Gastroesophageal sphincter (tissue), 4 donors: ENCODE results near the gene PKP3. TPM values are rescaled to one million over a fixed set of nuclear protein-coding genes. Genes with fewer than 3 reads are reported as not detected.
"Not testable (repeated sequence)": the region's sequence is repeated elsewhere in the genome, so short reads cannot be mapped to it uniquely, and the experiment has no call there.

Experiments
- ATAC-seq: fragments of 150-250 bp; one replicate; pipeline ENCODE4 v1.9.1; 2016; ENCODE audit warnings: mild to moderate bottlenecking, moderate library complexity
- H3K27ac ChIP-seq, 4 donors: fragments of 200-600 bp; sonication (generic) in 3 of 4; 1 replicate in 3 of 4; 2 replicates in 1 of 4; pipeline ENCODE4 v1.5.1; 2016 to 2019
- H3K27me3 ChIP-seq: fragments of 200-600 bp; sonication (generic); one replicate; pipeline ENCODE4 v1.5.1; 2019
- H3K36me3 ChIP-seq, 2 donors: fragments of 200-600 bp; sonication (generic); one replicate each; pipeline ENCODE4 v1.5.1; 2019; ENCODE audit warnings: control low read depth in 1 of 2
- H3K4me1 ChIP-seq, 3 donors: fragments of 200-600 bp; sonication (generic); 1 replicate in 2 of 3; 2 replicates in 1 of 3; pipeline ENCODE4 v1.5.1; 2016 to 2019; ENCODE audit warnings: control low read depth in 2 of 3
- H3K4me3 ChIP-seq, 2 donors: fragments of 200-600 bp; sonication (generic); one replicate each; pipeline ENCODE4 v1.5.1; 2019; ENCODE audit warnings: mild to moderate bottlenecking in 1 of 2, moderate library complexity in 1 of 2
- H3K9me3 ChIP-seq, 3 donors: fragments of 200-600 bp; sonication (generic); one replicate each; pipeline ENCODE4 v1.5.1; 2017 to 2019; ENCODE audit warnings: control low read depth in 2 of 3
- EP300 ChIP-seq: sonication (generic); formaldehyde crosslinking; IDR thresholded peaks from one replicate; pipeline ENCODE4 v1.6.1; 2017; ENCODE audit warnings: antibody characterized with exemption, mild to moderate bottlenecking
- POLR2A ChIP-seq, 2 donors: fragments of 450-650 bp; IDR thresholded peaks; one replicate each; pipeline ENCODE4 v1.6.1; 2017; ENCODE audit warnings: antibody characterized with exemption in 2 of 2, mild to moderate bottlenecking in 2 of 2, moderate library complexity in 1 of 2
- POLR2AphosphoS5 ChIP-seq: sonication (generic); formaldehyde crosslinking; IDR thresholded peaks from one replicate; pipeline ENCODE4 v1.6.1; 2017; ENCODE audit warnings: antibody characterized with exemption
- WGBS, 2 donors: methylation state at CpG; one replicate each; pipeline ENCODE4 v1.1.5; 2018; ENCODE audit warnings: low coverage in 1 of 2; 5-methylcytosine and 5-hydroxymethylcytosine counted together
- total RNA-seq, 4 donors: library from RNA; depleted of rRNA; stranded (reverse); fragments of >200 nt; gene quantifications; one replicate each; pipeline ENCODE4 v1.1.0, GENCODE V29; 2016
- TF ChIP-seq, protein P1 (sequence below), 4 experiments: fragments of 200-600 bp in 2 of 4; fragments of 450-650 bp in 2 of 4; sonication (generic) in 1 of 4; IDR thresholded peaks; one replicate each; pipeline ENCODE4 v1.5.1; 2017 to 2019; ENCODE audit warnings: antibody characterized with exemption in 4 of 4, mild to moderate bottlenecking in 2 of 4, moderate library complexity in 2 of 4

The PKP3 gene
- total RNA-seq, 4 donors from 2014 or later = 0.67 to 14.3 (median 2.3) TPM

DNA sequence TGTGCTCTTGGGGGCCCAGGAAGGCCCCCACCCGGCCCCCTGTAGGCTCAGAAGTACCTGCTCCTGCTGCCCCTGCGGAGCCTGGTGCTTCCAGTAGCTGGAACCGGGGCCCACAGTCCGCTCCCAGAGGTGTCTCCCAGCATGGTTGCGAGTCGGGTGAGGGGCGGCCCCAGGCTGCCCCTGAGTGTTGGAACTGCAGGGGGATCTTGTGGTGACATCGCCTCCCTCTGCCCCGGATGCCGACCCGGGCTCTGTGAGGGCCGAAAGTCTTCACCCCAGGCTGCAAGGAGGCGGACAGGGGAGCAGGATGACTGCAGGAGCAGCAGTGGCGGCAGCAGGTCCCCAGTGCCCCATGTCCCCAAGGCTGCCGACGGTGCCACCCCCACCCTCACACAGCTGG, 9.5 kb upstream of the PKP3 start:
- WGBS, 2 donors = no CpG with 5 or more reads among the region's 16 CpGs
- H3K4me1 ChIP-seq = no peaks in the 10 kb centered on the region
- TF ChIP-seq EP300 = no peak
- no peak for TF ChIP-seq POLR2A (IDR thresholded peaks at IDR 0.05)
- TF ChIP-seq POLR2AphosphoS5 = no peak
- TF ChIP-seq, protein P1, sequence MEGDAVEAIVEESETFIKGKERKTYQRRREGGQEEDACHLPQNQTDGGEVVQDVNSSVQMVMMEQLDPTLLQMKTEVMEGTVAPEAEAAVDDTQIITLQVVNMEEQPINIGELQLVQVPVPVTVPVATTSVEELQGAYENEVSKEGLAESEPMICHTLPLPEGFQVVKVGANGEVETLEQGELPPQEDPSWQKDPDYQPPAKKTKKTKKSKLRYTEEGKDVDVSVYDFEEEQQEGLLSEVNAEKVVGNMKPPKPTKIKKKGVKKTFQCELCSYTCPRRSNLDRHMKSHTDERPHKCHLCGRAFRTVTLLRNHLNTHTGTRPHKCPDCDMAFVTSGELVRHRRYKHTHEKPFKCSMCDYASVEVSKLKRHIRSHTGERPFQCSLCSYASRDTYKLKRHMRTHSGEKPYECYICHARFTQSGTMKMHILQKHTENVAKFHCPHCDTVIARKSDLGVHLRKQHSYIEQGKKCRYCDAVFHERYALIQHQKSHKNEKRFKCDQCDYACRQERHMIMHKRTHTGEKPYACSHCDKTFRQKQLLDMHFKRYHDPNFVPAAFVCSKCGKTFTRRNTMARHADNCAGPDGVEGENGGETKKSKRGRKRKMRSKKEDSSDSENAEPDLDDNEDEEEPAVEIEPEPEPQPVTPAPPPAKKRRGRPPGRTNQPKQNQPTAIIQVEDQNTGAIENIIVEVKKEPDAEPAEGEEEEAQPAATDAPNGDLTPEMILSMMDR (IDR thresholded peaks at IDR 0.05) = no peak

DNA sequence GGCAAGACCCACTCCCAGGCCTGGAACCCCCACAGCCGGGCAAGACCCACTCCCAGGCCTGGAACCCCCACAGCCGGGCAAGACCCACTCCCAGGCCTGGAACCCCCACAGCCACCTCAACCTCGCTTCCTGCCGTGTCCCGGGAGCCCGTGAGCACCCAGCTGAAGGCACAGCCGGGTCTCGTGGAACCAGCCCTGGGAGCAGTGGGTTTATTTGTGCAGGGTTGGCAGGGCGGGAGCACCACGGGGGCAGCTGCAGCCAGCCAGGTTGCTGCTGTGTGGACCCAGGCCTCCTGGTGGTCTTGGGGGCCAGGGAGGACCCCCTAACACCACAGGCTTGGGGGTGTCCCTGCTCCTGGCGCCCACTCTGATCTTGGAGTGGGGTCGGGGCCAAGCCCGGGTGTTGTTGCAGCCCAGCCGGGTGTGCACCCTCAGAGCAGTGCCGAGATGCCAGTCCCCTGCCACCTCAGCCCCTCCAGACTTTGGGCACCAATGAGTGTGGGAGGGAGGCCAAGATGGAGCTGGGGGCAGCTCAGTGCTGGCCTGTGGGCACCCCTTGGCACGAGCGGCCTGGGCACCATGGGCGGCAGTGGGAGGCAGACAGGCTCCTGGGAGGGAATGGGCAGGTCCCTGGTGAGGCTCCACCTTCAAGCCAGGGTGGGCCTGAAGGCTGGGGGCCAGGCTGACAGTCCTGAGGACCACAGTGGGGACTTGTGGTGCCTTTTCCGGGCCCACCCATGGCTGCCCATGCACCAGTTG, 8.2 kb upstream of the PKP3 start:
- H3K4me1 ChIP-seq = no peaks in the 10 kb centered on the region
- ATAC-seq = no peak
- no CpG with 5 or more reads among the region's 19 CpGs for WGBS, 2 donors
- no peak for TF ChIP-seq EP300
- no peak for TF ChIP-seq POLR2AphosphoS5
- TF ChIP-seq, protein P1 (IDR thresholded peaks at IDR 0.05) = no peak
- no peak for TF ChIP-seq POLR2A (IDR thresholded peaks at IDR 0.05)
- peaks cover 0 to 15% (median 0%) of the 10 kb centered on the region in 3 donors for H3K9me3 ChIP-seq
- no peak overlapping the region for H3K27ac ChIP-seq
- no peak overlapping the region for H3K4me3 ChIP-seq
- no peaks in the 10 kb centered on the region for H3K27me3 ChIP-seq
- H3K36me3 ChIP-seq = no peaks in the 10 kb centered on the region

More for the DNA sequence above, 9.5 kb upstream of the PKP3 start:
- H3K36me3 ChIP-seq = no peaks in the 10 kb centered on the region
- H3K9me3 ChIP-seq = peaks cover 0 to 15% (median 0%) of the 10 kb centered on the region in 3 donors
- H3K27ac ChIP-seq = no peak overlapping the region
- ATAC-seq = no peak
- H3K4me3 ChIP-seq = no peak overlapping the region
- H3K27me3 ChIP-seq = peaks cover 10% of the 10 kb centered on the region

DNA sequence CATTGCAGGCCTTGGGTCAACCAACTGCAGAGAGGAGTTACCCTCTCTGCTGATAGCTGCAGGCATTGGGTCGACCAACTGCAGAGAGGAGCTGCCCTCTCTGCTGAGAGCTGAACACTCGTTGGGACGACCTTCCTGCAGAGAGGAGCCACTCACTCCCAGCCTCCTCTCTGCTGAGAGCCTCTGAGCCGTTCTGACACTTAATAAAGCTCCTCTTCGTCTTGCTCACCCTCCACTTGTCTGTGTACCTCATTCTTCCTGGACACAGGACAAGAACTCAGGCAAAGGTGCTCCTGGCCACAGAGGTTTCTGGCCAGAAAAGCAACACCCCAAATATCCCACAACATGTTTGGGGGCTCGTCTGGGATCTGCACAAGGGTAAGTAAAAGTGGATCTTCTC, 7.5 kb upstream of the PKP3 start:
- H3K9me3 ChIP-seq = peaks cover 0 to 15% (median 0%) of the 10 kb centered on the region in 3 donors
- peaks cover 7% of the 10 kb centered on the region for H3K27me3 ChIP-seq
- ATAC-seq = no peak
- H3K27ac ChIP-seq = no peak overlapping the region
- H3K4me3 ChIP-seq = no peak overlapping the region
- no peaks in the 10 kb centered on the region for H3K36me3 ChIP-seq
- H3K4me1 ChIP-seq = no peaks in the 10 kb centered on the region
- 100% methylated on average over 1 to 2 of the region's 6 CpGs for WGBS, 2 donors
- no peak for TF ChIP-seq POLR2A (IDR thresholded peaks at IDR 0.05)
- no peak for TF ChIP-seq POLR2AphosphoS5
- no peak for TF ChIP-seq EP300
- TF ChIP-seq, protein P1 (IDR thresholded peaks at IDR 0.05) = no peak

DNA sequence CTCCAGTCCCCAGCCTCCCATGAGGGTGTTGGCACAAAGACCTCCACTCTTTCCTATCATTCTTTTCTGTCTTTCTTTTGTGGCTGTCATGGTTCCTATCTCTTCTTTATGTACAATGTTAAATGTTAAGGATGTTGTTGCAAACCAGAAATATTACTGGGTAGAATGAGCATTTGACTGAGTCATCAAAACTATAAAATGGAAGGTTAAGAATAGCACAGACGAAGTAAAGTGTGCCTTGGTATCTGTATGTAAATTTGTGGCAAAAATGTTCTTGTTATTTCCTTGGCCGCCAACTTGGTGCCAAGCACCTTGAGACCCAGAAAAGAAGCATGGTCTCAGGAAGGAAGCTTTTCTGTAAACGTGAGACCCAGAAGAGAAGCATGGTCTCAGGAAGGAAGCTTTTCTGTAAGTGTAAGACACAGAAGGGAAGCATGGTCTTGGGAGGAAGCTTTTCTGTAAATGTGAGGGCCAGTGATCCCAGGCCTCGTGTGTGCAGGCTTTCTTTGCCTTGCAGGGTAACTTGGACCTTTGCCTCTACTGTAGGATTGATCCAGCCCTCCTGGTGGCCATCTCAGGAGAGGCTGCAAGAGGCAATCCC, 6.7 kb upstream of the PKP3 start:
- Histone ChIP-seq H3K4me3 (no peak overlapping the region), H3K27ac (no peak overlapping the region), H3K9me3 (peaks cover 0 to 15% (median 0%) of the 10 kb centered on the region in 3 donors), H3K36me3 (no peaks in the 10 kb centered on the region), H3K27me3 (peaks cover 15% of the 10 kb centered on the region), H3K4me1 (no peaks in the 10 kb centered on the region)
- TF ChIP-seq EP300 (no peak), POLR2AphosphoS5 (no peak)
- no peak for ATAC-seq
- 49 to 71% methylated on average over 2 to 3 of the region's 4 CpGs for WGBS, 2 donors

DNA sequence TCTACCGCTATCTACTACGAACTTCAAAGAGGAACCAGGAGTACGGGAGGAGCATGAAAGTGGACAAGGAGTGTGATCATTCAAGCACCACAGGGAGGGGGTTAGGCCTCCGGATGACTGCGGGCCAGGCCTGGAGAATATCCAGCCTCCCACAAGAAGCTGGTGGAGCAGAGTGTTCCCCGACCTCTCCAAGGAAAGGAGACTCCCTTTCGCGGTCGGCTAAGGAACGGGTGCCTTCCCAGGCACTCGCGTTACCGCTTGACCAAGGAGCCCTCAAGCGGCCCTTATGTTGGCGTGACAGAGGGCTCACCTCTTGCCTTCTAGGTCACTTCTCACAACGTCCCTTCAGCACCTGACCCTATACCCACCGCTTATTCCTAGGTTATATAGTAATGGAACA, 4.6 kb upstream of the PKP3 start:
- ATAC-seq, H3K36me3 ChIP-seq, H3K4me1 ChIP-seq, H3K27ac ChIP-seq, H3K4me3 ChIP-seq: not testable (repeated sequence)
- 78 to 86% methylated on average over 4 of the region's 17 CpGs for WGBS, 2 donors
- peaks cover 34% of the 10 kb centered on the region for H3K27me3 ChIP-seq
- peaks cover 0 to 15% (median 0%) of the 10 kb centered on the region in 3 donors for H3K9me3 ChIP-seq

DNA sequence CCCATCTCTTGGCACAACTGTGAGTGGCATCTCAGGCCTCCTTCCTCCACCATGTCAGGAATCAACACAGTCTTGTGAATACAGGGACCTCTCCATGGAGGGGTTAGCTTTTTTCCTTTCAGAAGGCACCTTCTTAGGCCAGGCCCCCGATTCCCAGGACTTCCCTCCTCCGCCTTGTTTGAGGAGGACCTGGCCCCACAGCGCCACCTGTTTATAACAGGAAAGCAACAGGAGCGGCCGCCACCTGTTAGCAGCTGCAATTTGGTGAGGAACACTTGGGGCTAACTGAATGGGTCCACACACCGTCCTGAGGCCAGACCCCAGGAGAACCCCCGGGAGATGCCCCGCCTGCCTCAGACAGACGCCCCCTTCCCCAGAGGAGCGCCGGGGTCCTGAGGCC, 3.8 kb upstream of the PKP3 start:
- Histone ChIP-seq H3K36me3 (no peaks in the 10 kb centered on the region), H3K27ac (no peak overlapping the region), H3K27me3 (peaks cover 36% of the 10 kb centered on the region), H3K4me1 (no peaks in the 10 kb centered on the region), H3K4me3 (no peak overlapping the region), H3K9me3 (peaks cover 0 to 15% (median 0%) of the 10 kb centered on the region in 3 donors)
- ATAC-seq = no peak
- TF ChIP-seq POLR2A (IDR thresholded peaks at IDR 0.05) (no peak), EP300 (no peak), POLR2AphosphoS5 (no peak)
- TF ChIP-seq, protein P1 (IDR thresholded peaks at IDR 0.05) = no peak
- WGBS, 2 donors = no CpG with 5 or more reads among the region's 11 CpGs
